ENCODE measurements around the gene GREB1L.

Gene GREB1L

GRCh38 chr18:21386523-21387240 lies 144.7 kb downstream of the GREB1L start:
- no peak for DNase-seq

GRCh38 chr18:21387886-21388285 lies 145.9 kb downstream of the GREB1L start:
- DNase-seq = no peak

GRCh38 chr18:21389283-21389682 lies 147.3 kb downstream of the GREB1L start:
- DNase-seq = no peak

- DNase-seq = no peak
These were observed 147.9 kb downstream of the GREB1L start for GRCh38 chr18:21389903-21390302.

- no peak for DNase-seq
These were observed 149.1 kb downstream of the GREB1L start for GRCh38 chr18:21391074-21391673.

GRCh38 chr18:21393986-21394385 lies 152.0 kb downstream of the GREB1L start:
- DNase-seq = no peak

GRCh38 chr18:21398121-21398520 lies 156.1 kb downstream of the GREB1L start:
- no peak for DNase-seq

- no peak for DNase-seq
These were observed 160.2 kb downstream of the GREB1L start for GRCh38 chr18:21402272-21402671.

- no peak for DNase-seq
These were observed 162.4 kb downstream of the GREB1L start for GRCh38 chr18:21404426-21404825.

- DNase-seq = no peak
These were observed 164.1 kb downstream of the GREB1L start for GRCh38 chr18:21406116-21406515.

- no peak for DNase-seq
These were observed 166.6 kb downstream of the GREB1L start for GRCh38 chr18:21408681-21409080.

- DNase-seq = no peak
These were observed 191.4 kb downstream of the GREB1L start for GRCh38 chr18:21433436-21433835.

- no peak for DNase-seq
These were observed 197.4 kb downstream of the GREB1L start for GRCh38 chr18:21439431-21439846.

- DNase-seq = no peak
These were observed 199.6 kb downstream of the GREB1L start for GRCh38 chr18:21441670-21442069.

- no peak for DNase-seq
These were observed 201.9 kb downstream of the GREB1L start for GRCh38 chr18:21443776-21444464.

- no peak for DNase-seq
These were observed 202.6 kb downstream of the GREB1L start for GRCh38 chr18:21444465-21445212.

GRCh38 chr18:21448299-21448698 lies 206.3 kb downstream of the GREB1L start:
- DNase-seq = no peak

- DNase-seq = no peak
These were observed 207.6 kb downstream of the GREB1L start for GRCh38 chr18:21449367-21450290.

- no peak for DNase-seq
These were observed 208.5 kb downstream of the GREB1L start for GRCh38 chr18:21450503-21450902.

GRCh38 chr18:21450913-21451312 lies 208.9 kb downstream of the GREB1L start:
- DNase-seq = no peak

GRCh38 chr18:21451851-21452250 lies 209.8 kb downstream of the GREB1L start:
- DNase-seq = no peak

- no peak for DNase-seq
These were observed 210.3 kb downstream of the GREB1L start for GRCh38 chr18:21452276-21452780.
